WTC11 (cell line): ENCODE measurements around the gene MIGA2.

Source experiments
- CREB1 ChIP-seq: sonication (generic); formaldehyde crosslinking; IDR thresholded peaks from 2 replicates; pipeline ENCODE4 v1.8.0; 2023; ENCODE audit warnings: mild to moderate bottlenecking, missing genetic modification reagents
- CREM ChIP-seq: sonication (generic); formaldehyde crosslinking; IDR thresholded peaks from 2 replicates; pipeline ENCODE4 v1.8.1; 2022; ENCODE audit warnings: mild to moderate bottlenecking, missing genetic modification reagents, moderate library complexity
- FOXJ3 ChIP-seq: sonication (generic); formaldehyde crosslinking; IDR thresholded peaks from 2 replicates; pipeline ENCODE4 v1.9.0; 2021; ENCODE audit warnings: missing genetic modification reagents, mild to moderate bottlenecking, borderline replicate concordance
- FOXP1 ChIP-seq: sonication (generic); formaldehyde crosslinking; IDR thresholded peaks from 2 replicates; pipeline ENCODE4 v1.8.0; 2022; ENCODE audit warnings: missing genetic modification reagents, mild to moderate bottlenecking, moderate library complexity, borderline replicate concordance
- ZNF138 ChIP-seq: sonication (generic); formaldehyde crosslinking; conservative IDR thresholded peaks from 2 replicates; pipeline ENCODE4 v1.8.1; 2022; ENCODE audit warnings: mild to moderate bottlenecking, moderate library complexity, missing genetic modification reagents
- ZNF219 ChIP-seq: sonication (generic); formaldehyde crosslinking; IDR thresholded peaks from 2 replicates; pipeline ENCODE4 v1.8.0; 2023; ENCODE audit warnings: missing genetic modification reagents, mild to moderate bottlenecking, borderline replicate concordance
- TF ChIP-seq, protein P1 (sequence below): fragments of 200-600 bp; IDR thresholded peaks from 2 replicates; pipeline ENCODE4 v1.8.0; 2022; ENCODE audit warnings: antibody characterized with exemption
- TF ChIP-seq, protein P2 (sequence below): sonication (generic); formaldehyde crosslinking; IDR thresholded peaks from 2 replicates; pipeline ENCODE4 v1.8.1; 2023; ENCODE audit warnings: mild to moderate bottlenecking, missing genetic modification reagents, moderate library complexity
- TF ChIP-seq, protein P3 (sequence below): sonication (generic); formaldehyde crosslinking; IDR thresholded peaks from 2 replicates; pipeline ENCODE4 v1.8.1; 2022; ENCODE audit warnings: low read depth, missing genetic modification reagents, borderline replicate concordance

DNA sequence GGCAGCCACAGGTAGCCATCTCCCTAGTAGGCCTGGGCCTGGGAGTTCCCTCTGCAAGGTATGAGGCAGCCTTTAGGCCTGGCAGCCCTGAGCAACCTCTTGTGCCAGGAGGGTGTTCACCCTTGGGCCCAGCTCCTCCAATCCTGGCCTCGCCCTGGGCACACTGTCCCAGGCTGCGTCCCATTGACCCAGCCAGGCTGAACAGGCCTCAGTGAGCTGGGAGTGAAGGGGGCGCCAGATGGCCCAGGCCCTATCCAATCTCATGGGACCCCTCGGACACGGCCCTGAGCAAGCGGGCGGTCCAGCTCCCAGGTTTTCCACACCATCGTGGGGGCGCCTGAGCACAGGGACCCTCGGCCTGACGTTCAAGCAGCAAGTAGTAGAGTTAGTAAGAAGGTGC, 22.8 kb upstream of the MIGA2 start:
- TF ChIP-seq FOXJ3 (CRISPR knock-in tag) = no peak
- no peak for TF ChIP-seq ZNF219 (CRISPR knock-in tag)
- TF ChIP-seq, protein P1, sequence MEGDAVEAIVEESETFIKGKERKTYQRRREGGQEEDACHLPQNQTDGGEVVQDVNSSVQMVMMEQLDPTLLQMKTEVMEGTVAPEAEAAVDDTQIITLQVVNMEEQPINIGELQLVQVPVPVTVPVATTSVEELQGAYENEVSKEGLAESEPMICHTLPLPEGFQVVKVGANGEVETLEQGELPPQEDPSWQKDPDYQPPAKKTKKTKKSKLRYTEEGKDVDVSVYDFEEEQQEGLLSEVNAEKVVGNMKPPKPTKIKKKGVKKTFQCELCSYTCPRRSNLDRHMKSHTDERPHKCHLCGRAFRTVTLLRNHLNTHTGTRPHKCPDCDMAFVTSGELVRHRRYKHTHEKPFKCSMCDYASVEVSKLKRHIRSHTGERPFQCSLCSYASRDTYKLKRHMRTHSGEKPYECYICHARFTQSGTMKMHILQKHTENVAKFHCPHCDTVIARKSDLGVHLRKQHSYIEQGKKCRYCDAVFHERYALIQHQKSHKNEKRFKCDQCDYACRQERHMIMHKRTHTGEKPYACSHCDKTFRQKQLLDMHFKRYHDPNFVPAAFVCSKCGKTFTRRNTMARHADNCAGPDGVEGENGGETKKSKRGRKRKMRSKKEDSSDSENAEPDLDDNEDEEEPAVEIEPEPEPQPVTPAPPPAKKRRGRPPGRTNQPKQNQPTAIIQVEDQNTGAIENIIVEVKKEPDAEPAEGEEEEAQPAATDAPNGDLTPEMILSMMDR = no peak
- TF ChIP-seq CREB1 (CRISPR knock-in tag) = no peak
- TF ChIP-seq, protein P2, sequence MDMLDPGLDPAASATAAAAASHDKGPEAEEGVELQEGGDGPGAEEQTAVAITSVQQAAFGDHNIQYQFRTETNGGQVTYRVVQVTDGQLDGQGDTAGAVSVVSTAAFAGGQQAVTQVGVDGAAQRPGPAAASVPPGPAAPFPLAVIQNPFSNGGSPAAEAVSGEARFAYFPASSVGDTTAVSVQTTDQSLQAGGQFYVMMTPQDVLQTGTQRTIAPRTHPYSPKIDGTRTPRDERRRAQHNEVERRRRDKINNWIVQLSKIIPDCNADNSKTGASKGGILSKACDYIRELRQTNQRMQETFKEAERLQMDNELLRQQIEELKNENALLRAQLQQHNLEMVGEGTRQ (CRISPR knock-in tag) = no peak
- no peak for TF ChIP-seq ZNF138 (CRISPR knock-in tag)
- TF ChIP-seq, protein P3, sequence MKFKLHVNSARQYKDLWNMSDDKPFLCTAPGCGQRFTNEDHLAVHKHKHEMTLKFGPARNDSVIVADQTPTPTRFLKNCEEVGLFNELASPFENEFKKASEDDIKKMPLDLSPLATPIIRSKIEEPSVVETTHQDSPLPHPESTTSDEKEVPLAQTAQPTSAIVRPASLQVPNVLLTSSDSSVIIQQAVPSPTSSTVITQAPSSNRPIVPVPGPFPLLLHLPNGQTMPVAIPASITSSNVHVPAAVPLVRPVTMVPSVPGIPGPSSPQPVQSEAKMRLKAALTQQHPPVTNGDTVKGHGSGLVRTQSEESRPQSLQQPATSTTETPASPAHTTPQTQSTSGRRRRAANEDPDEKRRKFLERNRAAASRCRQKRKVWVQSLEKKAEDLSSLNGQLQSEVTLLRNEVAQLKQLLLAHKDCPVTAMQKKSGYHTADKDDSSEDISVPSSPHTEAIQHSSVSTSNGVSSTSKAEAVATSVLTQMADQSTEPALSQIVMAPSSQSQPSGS (CRISPR knock-in tag) = no peak
- no peak for TF ChIP-seq CREM
- TF ChIP-seq FOXP1 = no peak
